WERI-Rb-1 (cell line): Measurements from ENCODE around the gene SLC9C2.
"Not testable (repeated sequence)": the region's sequence is repeated elsewhere in the genome, so short reads cannot be mapped to it uniquely, and the experiment has no call there.

Experiments used
- DNase-seq: peaks from one replicate; pipeline ENCODE4 v3.0.0-alpha.2; 2020
- H3K27ac ChIP-seq: fragments of 250-450 bp; sonication (Bioruptor Pico); 2 replicates; pipeline ENCODE4 v1.5.1; 2020; ENCODE audit warnings: mild to moderate bottlenecking, moderate library complexity
- H3K27me3 ChIP-seq: fragments of 250-450 bp; sonication (Bioruptor Pico); 2 replicates; pipeline ENCODE4 v1.5.1; 2021; ENCODE audit warnings: mild to moderate bottlenecking, low read depth, moderate library complexity; ENCODE audit not compliant: insufficient read depth, severe bottlenecking
- H3K36me3 ChIP-seq: fragments of 250-450 bp; sonication (Bioruptor Pico); 2 replicates; pipeline ENCODE4 v1.5.1; 2020; ENCODE audit warnings: mild to moderate bottlenecking, moderate library complexity
- H3K4me3 ChIP-seq: 2 replicates; pipeline ENCODE4 v1.5.1; 2011; ENCODE audit warnings: low read depth, mild to moderate bottlenecking, control low read depth, low read length
- H3K9me3 ChIP-seq: fragments of 250-450 bp; sonication (Bioruptor Pico); 2 replicates; pipeline ENCODE4 v1.5.1; 2021; ENCODE audit warnings: mild to moderate bottlenecking, moderate library complexity; ENCODE audit not compliant: severe bottlenecking
- CTCF ChIP-seq: IDR thresholded peaks from 2 replicates; pipeline ENCODE4 v1.5.1; 2011; ENCODE audit warnings: low read depth, mild to moderate bottlenecking, control low read depth, inconsistent platforms, low read length

SLC9C2 gene

GRCh38 chr1:173608503-173609216 is 5.8 kb upstream of the SLC9C2 start:
- no peaks in the 10 kb centered on the region; the same call in 1 of the 2 replicates for H3K36me3 ChIP-seq
- no peaks in the 10 kb centered on the region for H3K9me3 ChIP-seq
- no peak overlapping the region for H3K27ac ChIP-seq
- no peak for TF ChIP-seq CTCF
- no peak overlapping the region for H3K4me3 ChIP-seq
- H3K27me3 ChIP-seq, result no peaks in the 10 kb centered on the region
- DNase-seq, result no peak

GRCh38 chr1:173601588-173601987 is 1.3 kb downstream of the SLC9C2 start:
- Histone ChIP-seq H3K27ac (no peak overlapping the region), H3K4me3 (no peak overlapping the region), H3K27me3 (no peaks in the 10 kb centered on the region), H3K36me3 (no peaks in the 10 kb centered on the region), H3K9me3 (no peaks in the 10 kb centered on the region)
- no peak for DNase-seq
- TF ChIP-seq CTCF, result no peak

- no peak for DNase-seq
- no peaks in the 10 kb centered on the region for H3K36me3 ChIP-seq
- TF ChIP-seq CTCF, result no peak
- no peak overlapping the region for H3K27ac ChIP-seq
- H3K9me3 ChIP-seq, result no peaks in the 10 kb centered on the region
- H3K27me3 ChIP-seq, result no peaks in the 10 kb centered on the region
- no peak overlapping the region for H3K4me3 ChIP-seq
Observed at GRCh38 chr1:173596097-173596825, 6.6 kb downstream of the SLC9C2 start.

GRCh38 chr1:173591138-173591537 is 11.7 kb downstream of the SLC9C2 start:
- H3K9me3 ChIP-seq, H3K4me3 ChIP-seq, H3K36me3 ChIP-seq, DNase-seq, H3K27ac ChIP-seq, H3K27me3 ChIP-seq: not testable (repeated sequence)

GRCh38 chr1:173590557-173590956 is 12.3 kb downstream of the SLC9C2 start:
- H3K36me3 ChIP-seq, result no peaks in the 10 kb centered on the region
- no peak for DNase-seq
- H3K27me3 ChIP-seq, result no peaks in the 10 kb centered on the region
- no peak overlapping the region for H3K27ac ChIP-seq
- no peak for TF ChIP-seq CTCF
- no peak overlapping the region for H3K4me3 ChIP-seq
- no peaks in the 10 kb centered on the region for H3K9me3 ChIP-seq

GRCh38 chr1:173581383-173582079 is 21.3 kb downstream of the SLC9C2 start:
- H3K27me3 ChIP-seq, result no peaks in the 10 kb centered on the region
- no peak for DNase-seq
- no peak for TF ChIP-seq CTCF
- no peak overlapping the region for H3K27ac ChIP-seq
- H3K9me3 ChIP-seq, result no peaks in the 10 kb centered on the region
- H3K4me3 ChIP-seq, result no peak overlapping the region
- H3K36me3 ChIP-seq, result no peaks in the 10 kb centered on the region
